Naive B cell (primary cell): ENCODE data around the gene CD84. TPM values are rescaled to one million over a fixed set of nuclear protein-coding genes. Genes with fewer than 3 reads are reported as not detected.
"Not testable (repeated sequence)": the region's sequence is repeated elsewhere in the genome, so short reads cannot be mapped to it uniquely, and the experiment has no call there.

Experiments used
- ATAC-seq, 2 donors: fragments of 150-1000 bp; cut with Tn5 transposase; 2 replicates each; pipeline ENCODE4 v1.10.0; 2021; ENCODE audit warnings: low read depth in 2 of 2, mild to moderate bottlenecking in 2 of 2, moderate library complexity in 2 of 2
- DNase-seq: peaks from one replicate; pipeline ENCODE4 v3.0.0; 2022
- H3K27ac Mint-ChIP-seq, 6 donors: one replicate each; pipeline ENCODE4 v1.8.0; 2020 to 2022; ENCODE audit warnings: mild to moderate bottlenecking in 6 of 6, mixed read lengths in 6 of 6, moderate library complexity in 5 of 6, inconsistent platforms in 2 of 6
- H3K27me3 Mint-ChIP-seq, 3 donors: one replicate each; pipeline ENCODE4 v1.8.0; 2021 to 2022; ENCODE audit warnings: mixed read lengths in 3 of 3, mild to moderate bottlenecking in 1 of 3
- H3K36me3 Mint-ChIP-seq, 2 donors: one replicate each; pipeline ENCODE4 v1.8.0; 2020 to 2022; ENCODE audit warnings: mixed read lengths in 2 of 2, inconsistent platforms in 1 of 2, mild to moderate bottlenecking in 1 of 2
- H3K4me1 Mint-ChIP-seq, 3 donors: one replicate each; pipeline ENCODE4 v1.8.0; 2020 to 2022; ENCODE audit warnings: mixed read lengths in 3 of 3, inconsistent platforms in 1 of 3, mild to moderate bottlenecking in 1 of 3, moderate library complexity in 1 of 3
- H3K4me3 Mint-ChIP-seq, 8 donors: one replicate each; pipeline ENCODE4 v1.8.0; 2020 to 2022; ENCODE audit warnings: mild to moderate bottlenecking in 8 of 8, mixed read lengths in 8 of 8, moderate library complexity in 8 of 8, inconsistent platforms in 2 of 8
- H3K9me3 Mint-ChIP-seq, 7 donors: one replicate each; pipeline ENCODE4 v1.8.0; 2020 to 2022; ENCODE audit warnings: mixed read lengths in 7 of 7, mild to moderate bottlenecking in 5 of 7, inconsistent platforms in 2 of 7, moderate library complexity in 1 of 7
- polyA plus RNA-seq, 6 donors: library from polyadenylated mRNA; unstranded; fragments of 300-500 nt; fragmentation: Illumina TruSeq; gene quantifications; one replicate each; pipeline ENCODE4 v1.2.3, GENCODE V29; 2021; ENCODE audit warnings: low read depth in 6 of 6

Gene CD84
- polyA plus RNA-seq, 6 donors from 2014 or later: 8.5 to 20.6 (median 13.1) TPM

GRCh38 chr1:160544647-160545046 is 34.6 kb downstream of the CD84 start:
- Mint-ChIP-seq H3K4me3 (peak overlapping the region in 1 of 8 donors; percentile 17), H3K4me1 (peaks cover 66 to 84% (median 78%) of the 10 kb centered on the region in 3 donors), H3K9me3 (no peaks in the 10 kb centered on the region), H3K27ac (peak overlapping the region in 3 of 6 donors; percentile 48 to 84 (median 81)), H3K27me3 (no peaks in the 10 kb centered on the region), H3K36me3 (peaks cover 7 to 15% of the 10 kb centered on the region in 2 donors)
- DNase-seq: no peak
- peak in 1 of 2 donors; percentile 13 for ATAC-seq

- no peak for ATAC-seq
- H3K4me3 Mint-ChIP-seq: no peak overlapping the region
- H3K4me1 Mint-ChIP-seq: peaks cover 55 to 74% (median 70%) of the 10 kb centered on the region in 3 donors
Observed at GRCh38 chr1:160542303-160542945, 36.9 kb downstream of the CD84 start.

GRCh38 chr1:160541622-160542302 is 37.5 kb downstream of the CD84 start:
- Mint-ChIP-seq H3K4me1 (peaks cover 48 to 67% (median 63%) of the 10 kb centered on the region in 3 donors), H3K36me3 (peaks cover 6 to 11% of the 10 kb centered on the region in 2 donors), H3K27me3 (no peaks in the 10 kb centered on the region), H3K27ac (peak overlapping the region; percentile 26 to 96 (median 80)), H3K9me3 (no peaks in the 10 kb centered on the region), H3K4me3 (peak overlapping the region in 1 of 8 donors; percentile 82)
- DNase-seq: no peak
- no peak for ATAC-seq

More at GRCh38 chr1:160542303-160542945, 36.9 kb downstream of the CD84 start:
- no peaks in the 10 kb centered on the region for H3K27me3 Mint-ChIP-seq
- no peak for DNase-seq
- peak overlapping the region in 2 of 6 donors; percentile 26 to 90 for H3K27ac Mint-ChIP-seq
- peaks cover 7 to 15% of the 10 kb centered on the region in 2 donors for H3K36me3 Mint-ChIP-seq
- no peaks in the 10 kb centered on the region for H3K9me3 Mint-ChIP-seq

- peak overlapping the region; percentile 84 to 97 (median 95) for H3K27ac Mint-ChIP-seq
- H3K4me1 Mint-ChIP-seq: peaks cover 41 to 58% (median 54%) of the 10 kb centered on the region in 3 donors
- peaks cover 0 to 9% (median 5%) of the 10 kb centered on the region in 7 donors for H3K9me3 Mint-ChIP-seq
- no peak for DNase-seq
- peaks cover 0 to 5% of the 10 kb centered on the region in 2 donors for H3K36me3 Mint-ChIP-seq
- ATAC-seq: no peak
- no peaks in the 10 kb centered on the region for H3K27me3 Mint-ChIP-seq
- peak overlapping the region in 6 of 8 donors; percentile 20 to 87 (median 66) for H3K4me3 Mint-ChIP-seq
Observed at GRCh38 chr1:160540859-160541233, 38.5 kb downstream of the CD84 start.

GRCh38 chr1:160539990-160540858 is 39.1 kb downstream of the CD84 start:
- no peaks in the 10 kb centered on the region for H3K27me3 Mint-ChIP-seq

GRCh38 chr1:160539684-160539989 is 39.7 kb downstream of the CD84 start:
- H3K9me3 Mint-ChIP-seq: peaks cover 4 to 19% (median 8%) of the 10 kb centered on the region in 7 donors
- H3K27me3 Mint-ChIP-seq: no peaks in the 10 kb centered on the region
- DNase-seq (no peak), ATAC-seq (no peak)
- H3K36me3 Mint-ChIP-seq: peaks cover 5 to 9% of the 10 kb centered on the region in 2 donors
- peak overlapping the region in 7 of 8 donors; percentile 40 to 87 (median 70) for H3K4me3 Mint-ChIP-seq
- peak overlapping the region; percentile 42 to 96 (median 95) for H3K27ac Mint-ChIP-seq
- H3K4me1 Mint-ChIP-seq: peaks cover 35 to 49% (median 49%) of the 10 kb centered on the region in 3 donors

More at GRCh38 chr1:160539990-160540858, 39.1 kb downstream of the CD84 start:
- Mint-ChIP-seq H3K4me3 (peak overlapping the region in 7 of 8 donors; percentile 40 to 87 (median 70)), H3K9me3 (peaks cover under 1 to 13% (median 5%) of the 10 kb centered on the region in 7 donors), H3K27ac (peak overlapping the region; percentile 84 to 97 (median 95)), H3K4me1 (peaks cover 41 to 55% (median 54%) of the 10 kb centered on the region in 3 donors), H3K36me3 (peaks cover 3 to 5% of the 10 kb centered on the region in 2 donors)
- ATAC-seq (peak; percentile 97 to 99), DNase-seq (peak; percentile 66)

- DNase-seq: no peak
- peak overlapping the region in 3 of 6 donors; percentile 59 to 95 (median 90) for H3K27ac Mint-ChIP-seq
- ATAC-seq: no peak
- H3K27me3 Mint-ChIP-seq: no peaks in the 10 kb centered on the region
- peaks cover 4 to 24% (median 10%) of the 10 kb centered on the region in 7 donors for H3K9me3 Mint-ChIP-seq
- H3K36me3 Mint-ChIP-seq: peaks cover 5 to 9% of the 10 kb centered on the region in 2 donors
- peaks cover 33 to 44% (median 44%) of the 10 kb centered on the region in 3 donors for H3K4me1 Mint-ChIP-seq
- peak overlapping the region in 4 of 8 donors; percentile 40 to 87 (median 56) for H3K4me3 Mint-ChIP-seq
Observed at GRCh38 chr1:160538985-160539651, 40.2 kb downstream of the CD84 start.

GRCh38 chr1:160537714-160538665 is 41.3 kb downstream of the CD84 start:
- DNase-seq (no peak), ATAC-seq (no peak)
- peaks cover 5 to 9% of the 10 kb centered on the region in 2 donors for H3K36me3 Mint-ChIP-seq
- H3K4me3 Mint-ChIP-seq: no peak overlapping the region
- H3K27ac Mint-ChIP-seq: peak overlapping the region in 1 of 6 donors; percentile 68
- H3K27me3 Mint-ChIP-seq: no peaks in the 10 kb centered on the region
- peaks cover 33 to 40% (median 38%) of the 10 kb centered on the region in 3 donors for H3K4me1 Mint-ChIP-seq
- peaks cover 4 to 28% (median 10%) of the 10 kb centered on the region in 7 donors for H3K9me3 Mint-ChIP-seq

- H3K4me1 Mint-ChIP-seq: peaks cover 14 to 18% (median 17%) of the 10 kb centered on the region in 3 donors
- H3K27me3 Mint-ChIP-seq: no peaks in the 10 kb centered on the region
- H3K9me3 Mint-ChIP-seq: peaks cover 4 to 28% (median 10%) of the 10 kb centered on the region in 7 donors
- H3K27ac Mint-ChIP-seq: peak overlapping the region in 1 of 6 donors; percentile 11
- ATAC-seq (no peak), DNase-seq (no peak)
- H3K4me3 Mint-ChIP-seq: no peak overlapping the region
- H3K36me3 Mint-ChIP-seq: peaks cover 0 to 9% of the 10 kb centered on the region in 2 donors
Observed at GRCh38 chr1:160534823-160535605, 44.3 kb downstream of the CD84 start.

- Mint-ChIP-seq H3K9me3 (peaks cover 4 to 44% (median 25%) of the 10 kb centered on the region in 7 donors), H3K4me1 (peaks cover 9 to 20% (median 12%) of the 10 kb centered on the region in 3 donors), H3K36me3 (peaks cover 12 to 24% of the 10 kb centered on the region in 2 donors)
- H3K27me3 Mint-ChIP-seq, ATAC-seq, DNase-seq, H3K27ac Mint-ChIP-seq, H3K4me3 Mint-ChIP-seq: not testable (repeated sequence)
Observed at GRCh38 chr1:160532557-160532813, 46.8 kb downstream of the CD84 start.

- ATAC-seq: not testable (repeated sequence)
- peaks cover 15 to 29% of the 10 kb centered on the region in 2 donors for H3K36me3 Mint-ChIP-seq
Observed at GRCh38 chr1:160531809-160532556, 47.3 kb downstream of the CD84 start.

More at GRCh38 chr1:160531809-160532556, 47.3 kb downstream of the CD84 start:
- H3K4me1 Mint-ChIP-seq: peaks cover 9 to 20% (median 16%) of the 10 kb centered on the region in 3 donors
- not testable (repeated sequence) for H3K27me3 Mint-ChIP-seq, H3K4me3 Mint-ChIP-seq, DNase-seq, H3K27ac Mint-ChIP-seq
- peaks cover 7 to 49% (median 28%) of the 10 kb centered on the region in 7 donors for H3K9me3 Mint-ChIP-seq
